NK-92 (cell line): ENCODE measurements around the gene WDR87.
A peak's percentile ranks its signal among the peaks of the same experiment; 100 is the strongest.
"Not testable (repeated sequence)": the region's sequence is repeated elsewhere in the genome, so short reads cannot be mapped to it uniquely, and the experiment has no call there.

Experiments used
- DNase-seq: peaks from one replicate; lab custom pipeline; 2025; ENCODE audit not compliant: unreplicated experiment; lab: John Stamatoyannopoulos, UW

WDR87 gene

GRCh38 chr19:37931881-37932655 lies 25.7 kb upstream of the WDR87 start:
- DNase-seq = no peak

GRCh38 chr19:37930416-37930815 lies 24.0 kb upstream of the WDR87 start:
- DNase-seq = no peak

GRCh38 chr19:37929355-37929923 lies 23.0 kb upstream of the WDR87 start:
- DNase-seq = no peak

- no peak for DNase-seq
Observed at GRCh38 chr19:37928527-37929286, 22.3 kb upstream of the WDR87 start.

GRCh38 chr19:37926711-37927110 lies 20.3 kb upstream of the WDR87 start:
- no peak for DNase-seq

GRCh38 chr19:37926255-37926654 lies 19.9 kb upstream of the WDR87 start:
- no peak for DNase-seq

- DNase-seq = no peak
Observed at GRCh38 chr19:37925212-37925611, 18.8 kb upstream of the WDR87 start.

- DNase-seq = not testable (repeated sequence)
Observed at GRCh38 chr19:37924573-37924972, 18.2 kb upstream of the WDR87 start.

- DNase-seq = no peak
Observed at GRCh38 chr19:37920591-37921450, 14.4 kb upstream of the WDR87 start.

- no peak for DNase-seq
Observed at GRCh38 chr19:37914908-37915307, 8.5 kb upstream of the WDR87 start.

GRCh38 chr19:37909661-37910199 lies 3.3 kb upstream of the WDR87 start:
- DNase-seq = no peak

GRCh38 chr19:37907735-37908455 lies 1.5 kb upstream of the WDR87 start:
- DNase-seq = no peak

GRCh38 chr19:37906869-37907734 lies 708 bp upstream of the WDR87 start, which contains the start of gene SIPA1L3:
SIPA1L3 (plus strand) TSS chr19:37907208; CDS start chr19:38081566, 174,358 bp downstream.
- DNase-seq = peak; percentile 43

- no peak for DNase-seq
Observed at GRCh38 chr19:37903096-37903495, 3.3 kb downstream of the WDR87 start.

- no peak for DNase-seq
Observed at GRCh38 chr19:37902668-37903067, 3.7 kb downstream of the WDR87 start.

- DNase-seq = no peak
Observed at GRCh38 chr19:37899966-37900365, 6.4 kb downstream of the WDR87 start.

- no peak for DNase-seq
Observed at GRCh38 chr19:37899453-37899852, 6.9 kb downstream of the WDR87 start.

- no peak for DNase-seq
Observed at GRCh38 chr19:37896180-37896579, 10.2 kb downstream of the WDR87 start.
